Measurements from ENCODE around the gene AQR.

The AQR gene

GRCh38 chr15:34850121-34850520, 119.4 kb downstream of the AQR start:
- Histone ChIP-seq H3K27me3 (ENCODE audit: insufficient read depth, low read length, poor library complexity) (no peaks in the 10 kb centered on the region), H2AFZ (ENCODE audit: low read depth, low read length) (no peak overlapping the region), H3K36me3 (ENCODE audit: insufficient read depth, low read length) (peaks cover 4% of the 10 kb centered on the region; the same call in 1 of the 2 replicates), H3K9ac (ENCODE audit: low read depth, low read length) (no peak overlapping the region), H3K4me3 (ENCODE audit: low read depth in 1 of 2, low read length in 2 of 2) (no peak overlapping the region), H3K27ac (ENCODE audit: low read length) (no peak overlapping the region), H3K4me1 (ENCODE audit: insufficient read depth, low read length) (no peaks in the 10 kb centered on the region), H3K4me2 (ENCODE audit: insufficient read depth, low read length) (no peak overlapping the region), H4K20me1 (ENCODE audit: insufficient read depth, low read length) (no peaks in the 10 kb centered on the region), H3K79me2 (ENCODE audit: insufficient read depth, low read length) (no peaks in the 10 kb centered on the region), H3K9me3 (ENCODE audit: insufficient read depth, low read length, severe bottlenecking) (no peaks in the 10 kb centered on the region)
- ATAC-seq (ENCODE audit: insufficient read depth, low read depth) (no peak), DNase-seq (no peak)
- TF ChIP-seq EZH2 (IDR thresholded peaks at IDR 0.05; ENCODE audit: borderline replicate concordance, low read depth, low read length, severe bottlenecking) (no peak), CTCF (IDR thresholded peaks at IDR 0.05; ENCODE audit: borderline replicate concordance, extremely low read depth, low read length, poor library complexity, severe bottlenecking) (no peak)

GRCh38 chr15:34849364-34849959, 120.1 kb downstream of the AQR start:
- Histone ChIP-seq H3K27me3 (ENCODE audit: insufficient read depth, low read length, poor library complexity) (no peaks in the 10 kb centered on the region), H4K20me1 (ENCODE audit: insufficient read depth, low read length) (no peaks in the 10 kb centered on the region), H3K4me3 (ENCODE audit: low read depth in 1 of 2, low read length in 2 of 2) (no peak overlapping the region), H3K79me2 (ENCODE audit: insufficient read depth, low read length) (no peaks in the 10 kb centered on the region), H3K9ac (ENCODE audit: low read depth, low read length) (no peak overlapping the region), H3K27ac (ENCODE audit: low read length) (no peak overlapping the region), H2AFZ (ENCODE audit: low read depth, low read length) (no peak overlapping the region), H3K9me3 (ENCODE audit: insufficient read depth, low read length, severe bottlenecking) (no peaks in the 10 kb centered on the region), H3K4me2 (ENCODE audit: insufficient read depth, low read length) (no peak overlapping the region), H3K4me1 (ENCODE audit: insufficient read depth, low read length) (no peaks in the 10 kb centered on the region), H3K36me3 (ENCODE audit: insufficient read depth, low read length) (no peaks in the 10 kb centered on the region)
- TF ChIP-seq CTCF (IDR thresholded peaks at IDR 0.05; ENCODE audit: borderline replicate concordance, extremely low read depth, low read length, poor library complexity, severe bottlenecking), result no peak
- no peak for TF ChIP-seq EZH2 (IDR thresholded peaks at IDR 0.05; ENCODE audit: borderline replicate concordance, low read depth, low read length, severe bottlenecking)
- DNase-seq (no peak), ATAC-seq (ENCODE audit: insufficient read depth, low read depth) (no peak)

GRCh38 chr15:34847598-34847997, 121.9 kb downstream of the AQR start:
- no peak overlapping the region for H3K4me2 ChIP-seq (ENCODE audit: insufficient read depth, low read length)
- TF ChIP-seq EZH2 (IDR thresholded peaks at IDR 0.05; ENCODE audit: borderline replicate concordance, low read depth, low read length, severe bottlenecking) (no peak), CTCF (IDR thresholded peaks at IDR 0.05; ENCODE audit: borderline replicate concordance, extremely low read depth, low read length, poor library complexity, severe bottlenecking) (no peak)
- no peaks in the 10 kb centered on the region for H4K20me1 ChIP-seq (ENCODE audit: insufficient read depth, low read length)
- no peak overlapping the region for H3K9ac ChIP-seq (ENCODE audit: low read depth, low read length)
- no peaks in the 10 kb centered on the region for H3K9me3 ChIP-seq (ENCODE audit: insufficient read depth, low read length, severe bottlenecking)
- DNase-seq (no peak), ATAC-seq (ENCODE audit: insufficient read depth, low read depth) (no peak)
- H3K4me3 ChIP-seq (ENCODE audit: low read depth in 1 of 2, low read length in 2 of 2), result no peak overlapping the region
- H3K4me1 ChIP-seq (ENCODE audit: insufficient read depth, low read length), result no peaks in the 10 kb centered on the region
- no peaks in the 10 kb centered on the region for H3K27me3 ChIP-seq (ENCODE audit: insufficient read depth, low read length, poor library complexity)
- no peak overlapping the region for H2AFZ ChIP-seq (ENCODE audit: low read depth, low read length)
- H3K79me2 ChIP-seq (ENCODE audit: insufficient read depth, low read length), result no peaks in the 10 kb centered on the region
- H3K36me3 ChIP-seq (ENCODE audit: insufficient read depth, low read length), result no peaks in the 10 kb centered on the region
- H3K27ac ChIP-seq (ENCODE audit: low read length), result no peak overlapping the region

Measured in DND-41 (cell line).